Measurements from ENCODE around the gene GARRE1.
"Not testable (repeated sequence)": the region's sequence is repeated elsewhere in the genome, so short reads cannot be mapped to it uniquely, and the experiment has no call there.

- TF ChIP-seq CTCF (conservative IDR thresholded peaks at IDR 0.05; ENCODE audit: low read depth, low read length); POLR2A (IDR thresholded peaks at IDR 0.05; ENCODE audit: low read depth, low read length): not testable (repeated sequence)
Observed at GRCh38 chr19:34253681-34254045, 691 bp upstream of the GARRE1 start.

All from IMR-90 (cell line).